ENCODE results near the gene RASA1. TPM values are rescaled to one million over a fixed set of nuclear protein-coding genes. Genes with fewer than 3 reads are reported as not detected.

RASA1 gene
- total and polyA plus RNA-seq, 7 experiments from 2014 or later, result 5.9 to 30.7 (median 24.9) TPM

DNA sequence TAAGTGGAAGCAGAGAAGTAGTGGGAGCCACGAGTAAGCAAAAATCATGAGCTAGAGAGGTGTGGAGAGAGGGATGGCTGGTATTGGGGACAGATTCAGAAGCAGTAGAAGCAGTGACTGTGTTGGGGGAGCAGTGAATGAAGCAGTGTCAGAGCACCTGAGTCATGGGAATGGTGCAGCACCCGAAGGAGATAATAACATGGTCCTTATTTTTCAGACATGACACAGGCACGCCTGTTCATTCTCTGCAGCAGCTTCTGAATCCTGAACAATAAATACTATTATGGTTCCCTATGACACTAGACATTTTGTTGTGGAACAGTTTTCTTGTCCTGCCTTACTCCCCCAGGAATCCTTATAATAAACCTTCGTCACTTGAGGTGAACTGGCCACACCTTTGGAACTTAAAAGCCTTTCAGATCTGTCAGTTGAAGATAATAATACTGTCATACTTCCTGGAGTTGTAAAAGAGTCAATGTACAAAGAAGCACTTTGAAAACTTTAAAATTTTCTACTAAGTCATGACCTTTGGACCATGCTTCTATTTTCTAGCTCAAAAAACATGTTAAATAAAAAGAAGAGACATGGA is 7.0 kb upstream of the RASA1 start:
- H3K36me3 ChIP-seq (ENCODE audit: control insufficient read depth in 2 of 3, insufficient read depth in 3 of 3, low read length in 3 of 3), result no peaks in the 10 kb centered on the region
- Mint-ChIP-seq H3K27ac (peak overlapping the region in 4 of 9 donors; percentile 1 to 74 (median 46)), H3K4me1 (peaks cover 0 to 11% (median 10%) of the 10 kb centered on the region in 7 donors), H3K9me3 (peaks cover 0 to 2% (median 0%) of the 10 kb centered on the region in 11 donors), H3K27me3 (peaks cover 0 to 11% (median 0%) of the 10 kb centered on the region in 5 donors), H3K4me3 (no peak overlapping the region), H3K36me3 (no peaks in the 10 kb centered on the region)
- ChIA-PET CTCF (interaction anchor here (0.6 kb wide), 1 partner anchor 781 kb away, joined by 4 read pairs; no protein-coding TSS in a partner anchor), POLR2A (interaction anchor here (0.6 kb wide), 2 partner anchors 133 to 135 kb away, joined by 3 read pairs; no protein-coding TSS in a partner anchor)
- H3K4me1 ChIP-seq (ENCODE audit: control insufficient read depth in 2 of 2, insufficient read depth in 2 of 2, low read length in 2 of 2), result no peaks in the 10 kb centered on the region
- DNase-seq, result no peak
- no peak overlapping the region for H3K4me3 ChIP-seq (ENCODE audit: low read length)
- no peak for ATAC-seq
- H3K27me3 ChIP-seq (ENCODE audit: control insufficient read depth in 2 of 2, insufficient read depth in 2 of 2, low read length in 2 of 2), result no peaks in the 10 kb centered on the region
- intact Hi-C loops (cut with micrococcal nuclease), result no loop called here
- H3K9me3 ChIP-seq (ENCODE audit: control insufficient read depth in 2 of 3, low read length in 3 of 3), result no peaks in the 10 kb centered on the region
- no peak overlapping the region for H3K27ac ChIP-seq (ENCODE audit: low read depth, low read length)

DNA sequence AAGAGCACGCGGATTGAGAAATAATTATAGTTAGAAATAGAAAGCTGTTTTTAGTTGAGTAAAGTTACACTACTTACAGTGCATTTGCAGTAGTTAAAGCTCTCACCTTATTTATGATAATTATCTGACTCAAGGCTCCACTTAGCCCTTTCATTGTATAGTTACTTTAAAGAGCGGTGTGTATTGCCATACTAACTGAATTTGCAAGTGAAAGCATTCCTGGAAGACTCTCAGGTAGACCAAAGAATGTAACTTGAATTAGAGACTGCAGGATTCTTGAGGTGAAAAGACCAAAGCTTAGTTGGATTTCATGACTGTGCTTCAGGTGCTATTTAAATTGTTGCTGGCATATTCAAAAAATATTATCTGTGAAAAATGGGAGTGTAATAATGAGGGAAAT is 4.2 kb upstream of the RASA1 start:
- Histone ChIP-seq H3K4me1 (ENCODE audit: control insufficient read depth in 2 of 2, insufficient read depth in 2 of 2, low read length in 2 of 2) (no peaks in the 10 kb centered on the region), H3K27me3 (ENCODE audit: control insufficient read depth in 2 of 2, insufficient read depth in 2 of 2, low read length in 2 of 2) (no peaks in the 10 kb centered on the region), H3K9me3 (ENCODE audit: control insufficient read depth in 2 of 3, low read length in 3 of 3) (no peaks in the 10 kb centered on the region), H3K4me3 (ENCODE audit: low read length) (no peak overlapping the region), H3K36me3 (ENCODE audit: control insufficient read depth in 2 of 3, insufficient read depth in 3 of 3, low read length in 3 of 3) (peaks cover 0 to 12% (median 0%) of the 10 kb centered on the region in 3 experiments), H3K27ac (ENCODE audit: low read depth, low read length) (no peak overlapping the region)
- intact Hi-C loops (cut with micrococcal nuclease), result no loop called here
- ATAC-seq, result no peak
- Mint-ChIP-seq H3K27me3 (peaks cover 0 to 7% (median 0%) of the 10 kb centered on the region in 5 donors), H3K36me3 (peaks cover 0 to 5% (median 0%) of the 10 kb centered on the region in 5 donors), H3K9me3 (peaks cover 0 to 4% (median 0%) of the 10 kb centered on the region in 11 donors), H3K27ac (peak overlapping the region in 3 of 9 donors; percentile 26 to 43 (median 30)), H3K4me1 (peaks cover 0 to 25% (median 18%) of the 10 kb centered on the region in 7 donors), H3K4me3 (no peak overlapping the region)
- CTCF ChIA-PET, result no interaction called here
- POLR2A ChIA-PET, result interaction anchor here (0.6 kb wide), 1 partner anchor 46 kb away, joined by 3 read pairs; no protein-coding TSS in a partner anchor
- DNase-seq, result no peak

DNA sequence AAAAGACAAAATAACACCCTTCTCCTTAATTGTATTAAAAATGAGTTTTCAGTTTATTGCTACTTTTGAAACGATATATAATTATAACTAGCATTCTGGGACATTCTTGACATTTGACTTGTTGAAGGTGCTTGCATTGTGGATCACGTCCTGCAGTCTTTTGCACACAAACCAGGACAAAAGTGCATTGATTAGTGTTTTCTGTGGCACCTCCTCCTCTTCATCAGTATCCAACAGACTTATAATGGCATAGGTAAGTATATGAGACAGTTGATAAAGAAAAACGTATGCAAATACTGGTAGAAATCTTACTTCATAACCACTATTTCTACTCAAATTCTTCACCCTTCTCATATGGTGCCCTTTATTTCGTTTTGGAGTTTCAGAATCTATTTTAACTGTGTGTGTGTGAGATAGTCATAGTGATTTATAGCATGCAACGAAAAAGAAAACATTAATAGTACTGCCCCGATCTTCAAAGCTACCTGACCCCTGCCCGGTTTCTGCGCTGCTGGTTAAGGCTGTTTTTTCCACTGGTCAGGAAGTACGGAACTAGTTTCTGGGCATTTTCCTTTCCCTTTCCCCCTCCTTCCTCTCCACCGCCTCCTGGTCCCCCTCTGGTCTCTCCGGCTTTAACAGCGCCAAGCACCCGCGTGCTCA is 639 bp upstream of the RASA1 start:
- no peak for ATAC-seq
- peaks cover 0 to 4% (median 0%) of the 10 kb centered on the region in 11 donors for H3K9me3 Mint-ChIP-seq
- CTCF ChIA-PET, result no interaction called here

DNA sequence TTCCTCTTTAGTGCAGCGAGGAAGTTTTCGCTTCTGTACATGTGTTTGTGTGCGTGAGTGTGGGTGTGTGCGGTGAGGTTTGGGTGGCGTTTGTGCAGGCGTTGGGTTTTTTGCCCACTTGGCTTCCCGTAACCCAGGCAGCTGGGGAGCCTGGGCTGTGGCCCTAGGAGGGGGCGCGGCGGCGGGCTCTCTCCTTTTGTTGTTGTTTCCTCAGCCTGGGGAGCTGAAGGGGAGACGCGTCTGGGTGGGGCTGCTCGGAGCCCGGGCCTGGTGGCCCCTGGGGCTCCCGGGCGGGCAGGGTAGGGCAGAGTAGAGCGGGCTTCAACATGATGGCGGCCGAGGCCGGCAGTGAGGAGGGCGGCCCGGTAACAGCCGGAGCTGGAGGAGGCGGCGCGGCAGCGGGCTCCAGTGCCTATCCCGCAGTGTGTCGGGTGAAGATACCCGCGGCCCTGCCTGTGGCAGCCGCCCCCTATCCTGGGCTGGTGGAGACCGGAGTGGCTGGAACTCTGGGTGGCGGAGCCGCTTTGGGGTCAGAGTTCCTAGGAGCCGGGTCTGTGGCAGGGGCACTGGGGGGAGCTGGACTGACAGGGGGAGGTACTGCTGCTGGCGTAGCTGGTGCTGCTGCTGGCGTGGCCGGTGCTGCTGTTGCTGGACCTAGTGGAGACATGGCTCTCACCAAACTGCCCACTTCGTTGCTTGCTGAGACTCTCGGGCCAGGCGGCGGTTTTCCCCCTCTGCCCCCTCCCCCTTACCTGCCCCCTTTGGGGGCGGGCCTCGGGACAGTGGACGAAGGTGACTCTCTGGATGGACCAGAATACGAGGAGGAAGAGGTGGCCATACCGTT is 665 bp downstream of the RASA1 start:
- no peaks in the 10 kb centered on the region for H3K9me3 ChIP-seq (ENCODE audit: control insufficient read depth in 2 of 3, low read length in 3 of 3)
- CTCF ChIA-PET, result interaction anchor here (1.1 kb wide), 1 partner anchor 145 kb away, joined by 7 read pairs; no protein-coding TSS in a partner anchor
- H3K27ac Mint-ChIP-seq, result peak overlapping the region; percentile 84 to 96 (median 91)
- H3K9me3 Mint-ChIP-seq, result peaks cover 0 to 4% (median 0%) of the 10 kb centered on the region in 11 donors
- H3K4me1 ChIP-seq (ENCODE audit: control insufficient read depth in 2 of 2, insufficient read depth in 2 of 2, low read length in 2 of 2), result peaks cover 13 to 14% of the 10 kb centered on the region in 2 donors
- peak overlapping the region; percentile 86 to 100 (median 98) for H3K4me3 Mint-ChIP-seq
- POLR2A ChIA-PET, result interaction anchor here (0.6 to 3.4 kb wide), 7 partner anchors 15 to 198 kb away, joined by 3 to 18 read pairs (median 4); partner anchors contain the start of gene CCNH
- peak; percentile 56 to 82 (median 78) for DNase-seq
- H3K36me3 Mint-ChIP-seq, result peaks cover 0 to 5% (median 0%) of the 10 kb centered on the region in 5 donors
- peaks cover 0 to 7% (median 0%) of the 10 kb centered on the region in 5 donors for H3K27me3 Mint-ChIP-seq
- peak overlapping the region; percentile 95 for H3K4me3 ChIP-seq (ENCODE audit: low read length)
- peak; percentile 79 for ATAC-seq
- intact Hi-C loops (cut with micrococcal nuclease), result loop anchor here (1.0 to 5.0 kb wide), 9 partner anchors 14 to 652 kb away; partner anchors contain the start of genes COX7C (in 2 of the 2) and CCNH (in 1 of the 2)
- no peaks in the 10 kb centered on the region for H3K27me3 ChIP-seq (ENCODE audit: control insufficient read depth in 2 of 2, insufficient read depth in 2 of 2, low read length in 2 of 2)
- H3K27ac ChIP-seq (ENCODE audit: low read depth, low read length), result peak overlapping the region; percentile 81
- peaks cover 0 to 13% (median 0%) of the 10 kb centered on the region in 3 experiments for H3K36me3 ChIP-seq (ENCODE audit: control insufficient read depth in 2 of 3, insufficient read depth in 3 of 3, low read length in 3 of 3)
- H3K4me1 Mint-ChIP-seq, result peaks cover 11 to 51% (median 35%) of the 10 kb centered on the region in 7 donors

More for the DNA sequence above, 639 bp upstream of the RASA1 start:
- Mint-ChIP-seq H3K4me3 (peak overlapping the region; percentile 86 to 100 (median 98)), H3K27me3 (peaks cover 0 to 7% (median 0%) of the 10 kb centered on the region in 5 donors), H3K36me3 (peaks cover 0 to 5% (median 0%) of the 10 kb centered on the region in 5 donors), H3K4me1 (peaks cover 11 to 42% (median 33%) of the 10 kb centered on the region in 7 donors), H3K27ac (peak overlapping the region; percentile 84 to 96 (median 91))
- H3K4me3 ChIP-seq (ENCODE audit: low read length), result peak overlapping the region; percentile 95
- H3K4me1 ChIP-seq (ENCODE audit: control insufficient read depth in 2 of 2, insufficient read depth in 2 of 2, low read length in 2 of 2), result peaks cover 9% of the 10 kb centered on the region in 2 donors
- POLR2A ChIA-PET, result interaction anchor here (1.1 to 3.4 kb wide), 3 partner anchors 17 to 144 kb away, joined by 4 to 18 read pairs (median 6); no protein-coding TSS in a partner anchor
- no peaks in the 10 kb centered on the region for H3K9me3 ChIP-seq (ENCODE audit: control insufficient read depth in 2 of 3, low read length in 3 of 3)
- H3K36me3 ChIP-seq (ENCODE audit: control insufficient read depth in 2 of 3, insufficient read depth in 3 of 3, low read length in 3 of 3), result peaks cover 0 to 13% (median 0%) of the 10 kb centered on the region in 3 experiments
- peak in 1 of 9 donors; percentile 22 for DNase-seq
- intact Hi-C loops (cut with micrococcal nuclease), result loop anchor here (1.0 to 5.0 kb wide), 5 partner anchors 73 to 350 kb away; partner anchors contain the start of gene CCNH (in 1 of the 2)
- no peaks in the 10 kb centered on the region for H3K27me3 ChIP-seq (ENCODE audit: control insufficient read depth in 2 of 2, insufficient read depth in 2 of 2, low read length in 2 of 2)
- peak overlapping the region; percentile 81 for H3K27ac ChIP-seq (ENCODE audit: low read depth, low read length)

DNA sequence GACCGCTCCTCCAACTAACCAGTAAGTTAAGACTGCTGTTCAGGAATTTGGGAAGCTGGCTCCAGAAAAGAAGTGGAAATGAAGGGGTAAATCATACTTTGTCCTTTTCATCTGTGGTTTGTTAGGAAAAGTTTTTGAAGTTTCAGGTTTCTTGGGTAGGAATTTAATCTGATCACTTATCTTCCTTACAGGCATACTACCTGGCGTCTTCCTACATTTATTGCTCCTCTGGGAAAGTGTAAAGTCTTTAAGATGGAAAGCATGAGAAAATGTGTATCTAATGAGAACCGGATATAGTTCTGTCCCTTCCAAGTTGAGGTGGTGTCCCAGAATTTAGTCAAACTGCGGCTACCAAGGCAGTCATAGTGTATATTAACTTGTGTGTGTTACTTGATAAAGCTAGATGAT is 1.3 kb downstream of the RASA1 start:
- peak overlapping the region; percentile 65 to 96 (median 88) for H3K27ac Mint-ChIP-seq
- H3K27me3 Mint-ChIP-seq, result peaks cover 0 to 5% (median 0%) of the 10 kb centered on the region in 5 donors
- peak overlapping the region; percentile 86 to 100 (median 98) for H3K4me3 Mint-ChIP-seq
- peak overlapping the region; percentile 81 for H3K27ac ChIP-seq (ENCODE audit: low read depth, low read length)
- H3K36me3 Mint-ChIP-seq, result peaks cover 0 to 5% (median 0%) of the 10 kb centered on the region in 5 donors
- peaks cover 0 to 4% (median 0%) of the 10 kb centered on the region in 11 donors for H3K9me3 Mint-ChIP-seq
- intact Hi-C loops (cut with micrococcal nuclease), result loop anchor here (1.0 to 5.0 kb wide), 9 partner anchors 13 to 652 kb away; partner anchors contain the start of genes COX7C (in 2 of the 2) and CCNH (in 1 of the 2)
- no peaks in the 10 kb centered on the region for H3K9me3 ChIP-seq (ENCODE audit: control insufficient read depth in 2 of 3, low read length in 3 of 3)
- H3K4me1 Mint-ChIP-seq, result peaks cover 11 to 57% (median 37%) of the 10 kb centered on the region in 7 donors
- H3K4me3 ChIP-seq (ENCODE audit: low read length), result peak overlapping the region; percentile 95
- ChIA-PET CTCF (interaction anchor here (0.5 kb wide), 1 partner anchor 240 kb away, joined by 3 read pairs; no protein-coding TSS in a partner anchor), POLR2A (interaction anchor here (0.6 to 3.4 kb wide), 4 partner anchors 15 to 199 kb away, joined by 3 to 18 read pairs (median 7); partner anchors contain the start of gene CCNH)
- peaks cover 0 to 13% (median 0%) of the 10 kb centered on the region in 3 experiments for H3K36me3 ChIP-seq (ENCODE audit: control insufficient read depth in 2 of 3, insufficient read depth in 3 of 3, low read length in 3 of 3)
- H3K4me1 ChIP-seq (ENCODE audit: control insufficient read depth in 2 of 2, insufficient read depth in 2 of 2, low read length in 2 of 2), result peaks cover 13 to 14% of the 10 kb centered on the region in 2 donors
- no peaks in the 10 kb centered on the region for H3K27me3 ChIP-seq (ENCODE audit: control insufficient read depth in 2 of 2, insufficient read depth in 2 of 2, low read length in 2 of 2)
- DNase-seq, result no peak
- no peak for ATAC-seq
